IMR-90 (cell line): ENCODE results near the gene RPTOR. TPM values are rescaled to one million over a fixed set of nuclear protein-coding genes. Genes with fewer than 3 reads are reported as not detected.
A peak's percentile ranks its signal among the peaks of the same experiment; 100 is the strongest.

Experiments used
- ATAC-seq: fragments of 200-7000 bp; cut with Tn5 transposase; 2 replicates; pipeline ENCODE4 v1.9.1; 2020; ENCODE audit warnings: low read depth, mild to moderate bottlenecking, moderate library complexity
- BruUV-seq: library from RNA; stranded (reverse); fragments of 400-500 nt; replicated peaks from 2 replicates; lab custom pipeline; 2021; lab: Mats Ljungman, UMichigan
- CTCF ChIA-PET: fragments of 300-600 bp; formaldehyde crosslinking; extraction: SDS; loops from one replicate; lab custom pipeline; 2021; ENCODE audit warnings: antibody characterized with exemption; lab: Yijun Ruan, JAX
- POLR2A ChIA-PET: fragments of 300-600 bp; sonication (Branson Sonifier 250); formaldehyde crosslinking; loops from one replicate; lab custom pipeline; 2022; ENCODE audit warnings: antibody characterized with exemption; ENCODE audit not compliant: unreplicated experiment; lab: Charles Lee
- DNase-seq: peaks from one replicate; pipeline ENCODE4 v3.0.0; 2013
- H2AFZ ChIP-seq: replicated peaks from 2 replicates; pipeline ENCODE3; 2013; ENCODE audit warnings: low read length, mild to moderate bottlenecking; ENCODE audit not compliant: poor library complexity
- H2AK5ac ChIP-seq: 2 replicates; pipeline ENCODE4 v1.6.1; 2013; ENCODE audit warnings: low read depth, low read length, inconsistent platforms
- H2AK9ac ChIP-seq: replicated peaks from 2 replicates; pipeline ENCODE3; 2013; ENCODE audit warnings: mild to moderate bottlenecking, low read depth, low read length, moderate library complexity; ENCODE audit not compliant: poor library complexity
- H2BK120ac ChIP-seq: 2 replicates; pipeline ENCODE4 v1.6.1; 2013; ENCODE audit warnings: low read depth, low read length, inconsistent platforms
- H2BK15ac ChIP-seq: 3 replicates; pipeline ENCODE4 v1.6.1; 2013; ENCODE audit warnings: low read depth, low read length, inconsistent platforms
- H2BK20ac ChIP-seq: 2 replicates; pipeline ENCODE4 v1.6.1; 2013; ENCODE audit warnings: low read depth, mild to moderate bottlenecking, inconsistent platforms, low read length, moderate library complexity
- H2BK5ac ChIP-seq: 2 replicates; pipeline ENCODE4 v1.6.1; 2013; ENCODE audit warnings: mild to moderate bottlenecking, low read depth, low read length, inconsistent platforms; ENCODE audit not compliant: poor library complexity, severe bottlenecking
- H3K14ac ChIP-seq: replicated peaks from 2 replicates; pipeline ENCODE4 v1.6.1; 2013; ENCODE audit warnings: low read depth, low read length, inconsistent platforms
- H3K18ac ChIP-seq: 2 replicates; pipeline ENCODE4 v1.6.1; 2013; ENCODE audit warnings: low read depth, low read length, control low read depth
- H3K23ac ChIP-seq: 2 replicates; pipeline ENCODE4 v1.6.1; 2013; ENCODE audit warnings: low read depth, low read length, inconsistent platforms
- H3K27ac ChIP-seq: 2 replicates; pipeline ENCODE4 v1.5.1; 2013; ENCODE audit warnings: mild to moderate bottlenecking, control low read depth, low read length; ENCODE audit not compliant: insufficient read depth
- H3K27me3 ChIP-seq: 2 replicates; pipeline ENCODE4 v1.6.1; 2013; ENCODE audit warnings: low read length; ENCODE audit not compliant: control insufficient read depth, insufficient read depth
- H3K36me3 ChIP-seq: 2 replicates; pipeline ENCODE4 v1.6.1; 2013; ENCODE audit warnings: low read length, mixed read lengths; ENCODE audit not compliant: control insufficient read depth, insufficient read depth
- H3K4ac ChIP-seq: 2 replicates; pipeline ENCODE4 v1.6.1; 2013; ENCODE audit warnings: low read depth, low read length, inconsistent platforms
- H3K4me1 ChIP-seq: 2 replicates; pipeline ENCODE4 v1.6.1; 2013; ENCODE audit warnings: low read length, mixed read lengths; ENCODE audit not compliant: control insufficient read depth, insufficient read depth
- H3K4me2 ChIP-seq: 2 replicates; pipeline ENCODE4 v1.6.1; 2013; ENCODE audit warnings: low read depth, mild to moderate bottlenecking, control low read depth, low read length, moderate library complexity
- H3K4me3 ChIP-seq: 2 replicates; pipeline ENCODE4 v1.5.1; 2013; ENCODE audit warnings: low read depth, mild to moderate bottlenecking, control low read depth, low read length, moderate library complexity; ENCODE audit not compliant: insufficient read depth
- H3K56ac ChIP-seq: 2 replicates; pipeline ENCODE4 v1.6.1; 2013; ENCODE audit warnings: low read length, inconsistent platforms; ENCODE audit not compliant: insufficient read depth; ENCODE audit errors: extremely low read depth
- H3K79me1 ChIP-seq, 2 experiments: 2 replicates each; pipeline ENCODE4 v1.6.1; 2013; ENCODE audit warnings: low read length in 2 of 2, inconsistent platforms in 1 of 2, low read depth in 1 of 2
- H3K9ac ChIP-seq: 2 replicates; pipeline ENCODE4 v1.6.1; 2013; ENCODE audit warnings: low read depth, low read length, control low read depth
- H3K9me1 ChIP-seq: 2 replicates; pipeline ENCODE4 v1.6.1; 2013; ENCODE audit warnings: low read length, inconsistent platforms; ENCODE audit not compliant: insufficient read depth
- H3K9me3 ChIP-seq: 2 replicates; pipeline ENCODE4 v1.6.1; 2013; ENCODE audit warnings: low read length; ENCODE audit not compliant: control insufficient read depth, insufficient read depth
- H4K20me1 ChIP-seq: 2 replicates; pipeline ENCODE4 v1.6.1; 2013; ENCODE audit warnings: low read length, inconsistent platforms; ENCODE audit not compliant: insufficient read depth
- H4K5ac ChIP-seq: 2 replicates; pipeline ENCODE4 v1.6.1; 2013; ENCODE audit warnings: mild to moderate bottlenecking, low read depth, low read length, control low read depth
- H4K8ac ChIP-seq, 2 experiments: 2 replicates each; pipeline ENCODE4 v1.6.1; 2013; ENCODE audit warnings: low read depth in 2 of 2, low read length in 2 of 2, control low read depth in 1 of 2, inconsistent platforms in 1 of 2
- H4K91ac ChIP-seq: 2 replicates; pipeline ENCODE4 v1.6.1; 2013; ENCODE audit warnings: low read depth, low read length, inconsistent platforms; ENCODE audit not compliant: insufficient read depth
- MXI1 ChIP-seq: IDR thresholded peaks from 2 replicates; pipeline ENCODE4 v1.6.1; 2012; ENCODE audit warnings: low read depth, mild to moderate bottlenecking, low read length, moderate library complexity, borderline replicate concordance
- RCOR1 ChIP-seq: IDR thresholded peaks from 2 replicates; pipeline ENCODE4 v1.6.1; 2012; ENCODE audit warnings: mild to moderate bottlenecking, low read length, improper control_type of control experiment; ENCODE audit not compliant: insufficient replicate concordance
- WGBS, 2 experiments: methylation state at CpG; one replicate each; pipeline versions ENCODE4 v1.1.5 to v1.1.7; 2013; ENCODE audit warnings: missing lambda C conversion rate in 2 of 2; ENCODE audit not compliant: insufficient read length in 1 of 2; ENCODE audit errors: extremely low coverage in 2 of 2; 5-methylcytosine and 5-hydroxymethylcytosine counted together
- dilution Hi-C: fragments of 300-500 bp; cut with HindIII; formaldehyde crosslinking; loops from one replicate; pipeline ENCODE4 v1.14.3; 2018; ENCODE audit warnings: low sequenced_read_pairs; ENCODE audit not compliant: unreplicated experiment
- in situ Hi-C: fragments of 300-500 bp; cut with MboI; formaldehyde crosslinking; loops from 3 replicates; pipeline ENCODE4 v1.14.3; 2019; ENCODE audit warnings: low sequenced_read_pairs, inconsistent platforms, mixed read lengths
- intact Hi-C: fragments of 100-400 bp; cut with micrococcal nuclease; formaldehyde crosslinking; loops from 2 replicates; pipeline ENCODE4 v1.10.0; 2022
- polyA plus RNA-seq, 3 experiments: library from polyadenylated mRNA; depleted of rRNA; stranded (reverse); fragments of >200 nt; gene quantifications; 2 replicates each; pipeline ENCODE4 v1.2.3, GENCODE V29; 2012; ENCODE audit warnings: low replicate concordance in 1 of 3
- total RNA-seq: library from RNA; depleted of rRNA; stranded (reverse); fragments of >200 nt; gene quantifications from 2 replicates; pipeline ENCODE4 v1.2.3, GENCODE V29; 2012
- TF ChIP-seq, protein P1 (sequence below): conservative IDR thresholded peaks from 2 replicates; pipeline ENCODE4 v1.5.1; 2012; ENCODE audit warnings: mild to moderate bottlenecking, low read depth, low read length, improper control_type of control experiment

Gene RPTOR
- total and polyA plus RNA-seq, 2 of the 4 experiments (the other 2 are of a cell fraction) = 10.8 to 14.7 TPM

DNA sequence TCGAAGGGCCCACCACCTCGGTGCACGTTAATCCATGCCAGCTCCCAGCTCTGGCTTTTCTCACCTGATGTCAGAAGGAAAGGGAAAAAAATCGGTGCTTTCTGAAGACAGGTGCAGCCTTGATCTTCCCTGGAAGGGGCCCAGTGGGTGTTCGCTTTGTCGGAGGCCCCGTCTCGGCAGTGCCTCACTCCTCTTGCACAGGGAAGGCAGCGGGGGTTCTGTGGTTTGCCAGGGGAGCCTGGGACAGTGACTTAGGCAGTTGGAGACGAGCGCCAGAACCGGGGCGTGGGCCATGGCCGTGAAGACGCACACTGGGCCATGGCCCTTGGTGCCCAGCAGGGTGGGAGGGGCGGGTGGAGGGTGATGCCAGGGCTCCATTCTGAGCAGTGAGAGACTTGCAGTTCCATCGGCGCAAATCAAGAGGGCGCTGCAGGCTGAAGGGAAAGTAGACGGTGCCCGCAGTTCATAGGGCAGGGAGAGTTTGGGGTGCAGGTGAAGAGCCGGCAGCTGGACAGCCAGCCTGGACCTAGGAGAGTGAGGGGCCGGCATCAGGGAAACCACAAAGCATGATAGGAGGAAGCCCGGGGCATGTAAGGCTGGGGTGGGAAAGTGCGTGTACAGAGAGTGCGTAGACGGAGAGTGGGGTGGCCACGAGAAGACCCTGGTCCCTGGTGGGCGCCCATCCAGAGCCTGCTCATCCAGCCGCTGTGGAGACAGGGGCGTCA, 345.7 kb downstream of the RPTOR start:
- Histone ChIP-seq H2AFZ (peak overlapping the region; percentile 39), H3K56ac (peak overlapping the region; percentile 96), H3K4me1 (peaks cover 29% of the 10 kb centered on the region), H4K20me1 (no peaks in the 10 kb centered on the region; the same call in 1 of the 2 replicates), H4K5ac (peak overlapping the region; percentile 54), H4K8ac (peak overlapping the region; percentile 93), H2BK120ac (peak overlapping the region; percentile 93), H4K91ac (peak overlapping the region; percentile 95), H3K4ac (peak overlapping the region; percentile 94), H3K18ac (no peak overlapping the region; the same call in 1 of the 2 replicates), H3K4me2 (no peak overlapping the region; the same call in 1 of the 2 replicates), H2BK15ac (peak overlapping the region; percentile 94; the same call in 2 of the 3 replicates), H3K36me3 (peaks cover 28% of the 10 kb centered on the region), H3K27ac (peak overlapping the region; percentile 94), H3K9me3 (no peaks in the 10 kb centered on the region), H3K4me3 (no peak overlapping the region), H3K27me3 (no peaks in the 10 kb centered on the region), H3K9ac (peak overlapping the region; percentile 47; the same call in 1 of the 2 replicates), H3K23ac (0 out of 2 replicates have a peak overlapping the region, but pooled peaks have one; percentile 63), H2AK5ac (peak overlapping the region; percentile 98), H3K14ac (peak overlapping the region; percentile 97), H2BK5ac (peak overlapping the region; percentile 96), H2AK9ac (peak overlapping the region; percentile 79), H3K79me1 (peaks cover 14 to 39% of the 10 kb centered on the region in 2 experiments), H2BK20ac (peak overlapping the region; percentile 90; the same call in 1 of the 2 replicates), H3K9me1 (peaks cover 16% of the 10 kb centered on the region)
- ChIA-PET POLR2A (no interaction called here), CTCF (no interaction called here)
- WGBS, 2 experiments = 95% methylated on average over 24 of the region's 31 CpGs; no CpG with 5 or more reads in 1 of the 2 experiments
- dilution Hi-C loops = no loop called here
- no TSS peak for BruUV-seq
- TF ChIP-seq RCOR1 = no peak
- TF ChIP-seq, protein P1, sequence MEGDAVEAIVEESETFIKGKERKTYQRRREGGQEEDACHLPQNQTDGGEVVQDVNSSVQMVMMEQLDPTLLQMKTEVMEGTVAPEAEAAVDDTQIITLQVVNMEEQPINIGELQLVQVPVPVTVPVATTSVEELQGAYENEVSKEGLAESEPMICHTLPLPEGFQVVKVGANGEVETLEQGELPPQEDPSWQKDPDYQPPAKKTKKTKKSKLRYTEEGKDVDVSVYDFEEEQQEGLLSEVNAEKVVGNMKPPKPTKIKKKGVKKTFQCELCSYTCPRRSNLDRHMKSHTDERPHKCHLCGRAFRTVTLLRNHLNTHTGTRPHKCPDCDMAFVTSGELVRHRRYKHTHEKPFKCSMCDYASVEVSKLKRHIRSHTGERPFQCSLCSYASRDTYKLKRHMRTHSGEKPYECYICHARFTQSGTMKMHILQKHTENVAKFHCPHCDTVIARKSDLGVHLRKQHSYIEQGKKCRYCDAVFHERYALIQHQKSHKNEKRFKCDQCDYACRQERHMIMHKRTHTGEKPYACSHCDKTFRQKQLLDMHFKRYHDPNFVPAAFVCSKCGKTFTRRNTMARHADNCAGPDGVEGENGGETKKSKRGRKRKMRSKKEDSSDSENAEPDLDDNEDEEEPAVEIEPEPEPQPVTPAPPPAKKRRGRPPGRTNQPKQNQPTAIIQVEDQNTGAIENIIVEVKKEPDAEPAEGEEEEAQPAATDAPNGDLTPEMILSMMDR = 0 out of 2 replicates have a peak, but pooled peaks have one; percentile 2
- TF ChIP-seq MXI1 = no peak
- intact Hi-C loops = loop anchor here (5.0 to 10.0 kb wide), 3 partner anchors 216 to 463 kb away; partner anchors contain the start of gene NPTX1
- in situ Hi-C loops = no loop called here
- DNase-seq = no peak
- ATAC-seq = no peak
